ENCODE data around the gene MCUR1.
"Not testable (repeated sequence)": the region's sequence is repeated elsewhere in the genome, so short reads cannot be mapped to it uniquely, and the experiment has no call there.

Gene MCUR1, protein sequence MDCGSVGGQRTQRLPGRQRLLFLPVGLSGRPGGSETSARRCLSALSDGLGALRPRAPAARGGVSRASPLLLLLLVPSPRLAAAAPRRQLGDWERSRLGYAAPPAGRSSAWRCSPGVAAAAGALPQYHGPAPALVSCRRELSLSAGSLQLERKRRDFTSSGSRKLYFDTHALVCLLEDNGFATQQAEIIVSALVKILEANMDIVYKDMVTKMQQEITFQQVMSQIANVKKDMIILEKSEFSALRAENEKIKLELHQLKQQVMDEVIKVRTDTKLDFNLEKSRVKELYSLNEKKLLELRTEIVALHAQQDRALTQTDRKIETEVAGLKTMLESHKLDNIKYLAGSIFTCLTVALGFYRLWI

DNA sequence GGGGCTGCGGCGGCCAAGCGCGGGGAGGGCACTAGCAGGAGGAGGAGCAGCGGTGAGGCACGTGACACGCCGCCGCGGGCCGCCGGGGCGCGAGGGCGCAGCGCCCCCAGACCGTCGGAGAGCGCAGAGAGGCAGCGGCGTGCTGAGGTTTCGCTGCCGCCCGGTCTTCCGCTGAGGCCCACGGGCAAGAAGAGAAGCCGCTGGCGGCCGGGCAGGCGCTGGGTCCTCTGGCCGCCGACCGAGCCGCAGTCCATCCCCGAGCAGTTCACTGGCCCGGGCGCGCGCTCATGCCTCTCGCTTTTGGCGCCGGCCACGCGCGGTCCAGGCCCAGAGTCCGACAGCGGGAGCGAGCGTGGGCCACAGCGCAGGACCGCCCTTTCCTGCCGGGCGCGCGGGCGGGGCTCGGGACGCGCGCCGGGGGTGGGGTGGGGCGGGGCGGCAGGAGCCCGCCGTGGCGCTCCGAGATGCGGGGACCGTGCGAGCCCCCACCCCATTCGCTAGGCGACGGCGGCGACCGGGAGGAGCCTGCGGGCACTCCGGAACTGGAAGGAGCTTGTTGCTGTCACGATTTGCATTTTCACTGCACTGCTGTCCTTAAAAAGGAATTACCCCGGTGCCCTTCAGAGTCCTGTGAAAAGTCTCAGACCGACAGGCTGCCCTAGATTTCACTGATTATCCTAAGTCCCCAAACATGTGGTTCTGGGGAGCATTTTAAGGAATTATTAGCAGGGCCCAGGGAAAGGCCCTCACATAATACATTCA lies at the start of gene MCUR1:
Gene MCUR1 (minus strand): TSS at position 382 of the 762 bp plus-strand sequence. CDS start 128 bp downstream, at position 254.
- peak; percentile 61 to 84 (median 74) for DNase-seq

DNA sequence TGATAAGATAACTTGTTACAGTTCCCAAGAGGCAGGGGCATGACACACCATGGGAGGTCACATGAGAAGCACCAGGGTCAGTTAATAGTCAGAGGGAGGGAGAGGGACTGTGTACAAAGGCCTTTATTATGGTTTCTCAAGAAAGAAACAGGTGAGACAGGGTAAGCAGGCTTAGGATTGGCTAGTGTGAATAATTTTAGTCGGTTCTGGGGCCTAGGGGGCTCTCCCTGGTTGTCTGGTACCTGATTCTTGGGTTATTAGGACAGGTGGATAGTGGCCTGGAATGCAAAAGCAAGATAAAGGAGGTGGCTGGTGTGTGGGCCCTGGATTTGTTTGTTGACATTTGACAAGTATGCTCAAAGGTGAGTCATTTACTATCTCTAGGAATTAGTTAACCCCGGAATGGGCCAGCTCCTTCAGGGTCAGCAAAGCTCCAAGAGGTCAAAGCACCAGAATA lies 49.4 kb upstream of the MCUR1 start:
- no peak for DNase-seq

DNA sequence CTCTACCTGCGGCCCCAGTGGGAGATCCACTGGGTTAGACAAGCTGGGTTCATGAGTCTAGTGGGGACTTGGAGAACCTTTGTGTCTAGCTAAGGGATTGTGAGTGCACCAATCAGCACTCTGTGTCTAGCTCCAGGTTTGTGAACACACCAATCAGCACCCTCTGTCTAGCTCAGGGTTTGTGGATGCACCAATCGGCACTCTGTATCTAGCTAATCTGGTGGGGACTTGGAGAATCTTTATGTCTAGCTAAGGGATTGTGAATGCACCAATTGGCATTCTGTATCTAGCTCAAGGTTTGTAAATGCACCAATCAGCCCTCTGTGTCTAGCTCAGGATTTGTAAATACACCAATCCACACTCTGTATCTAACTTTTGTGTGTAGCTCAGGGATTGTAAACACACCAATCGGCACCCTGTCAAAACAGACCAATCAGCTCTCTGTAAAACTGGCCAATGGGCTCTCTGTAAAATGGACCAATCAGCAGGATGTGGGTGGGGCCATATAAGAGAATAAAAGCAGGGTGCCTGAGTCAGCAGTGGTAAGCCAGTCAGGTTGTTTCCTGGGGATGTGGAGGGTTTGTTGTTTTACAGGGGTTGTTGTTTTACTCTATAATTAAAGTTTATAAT lies 46.3 kb upstream of the MCUR1 start:
- not testable (repeated sequence) for DNase-seq

DNA sequence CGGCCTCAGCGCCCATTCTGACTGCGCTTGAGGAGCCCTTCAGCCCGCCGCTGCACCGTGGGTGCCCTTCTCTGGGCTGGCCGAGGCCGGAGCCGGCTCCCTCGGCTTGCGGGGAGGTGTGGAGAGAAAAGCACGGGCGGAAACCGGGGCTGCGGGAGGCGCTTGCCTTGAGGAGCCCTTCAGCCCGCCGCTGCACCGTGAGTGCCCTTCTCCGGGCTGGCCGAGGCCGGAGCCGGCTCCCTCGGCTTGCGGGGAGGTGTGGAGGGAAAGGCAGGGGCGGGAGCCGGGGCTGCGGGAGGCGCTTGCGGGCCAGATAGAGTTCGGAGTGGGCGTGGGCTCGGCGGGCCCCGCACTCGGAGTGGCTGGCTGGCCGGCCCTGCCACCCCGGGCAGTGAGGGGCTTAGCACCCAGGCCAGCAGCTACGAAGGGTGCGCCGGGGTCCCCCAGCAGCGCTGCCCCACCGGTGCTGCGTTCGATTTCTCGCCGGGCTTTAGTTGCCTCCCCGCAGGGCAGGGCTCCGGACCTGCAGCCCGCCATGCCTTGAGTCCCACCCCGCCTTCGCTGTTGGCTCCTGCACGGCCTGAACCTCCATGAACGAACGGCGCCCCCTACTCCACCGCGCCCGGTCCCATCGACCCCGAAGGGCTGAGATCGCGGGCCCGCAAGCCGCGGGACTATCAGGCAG lies 45.7 kb upstream of the MCUR1 start:
- no peak for DNase-seq

DNA sequence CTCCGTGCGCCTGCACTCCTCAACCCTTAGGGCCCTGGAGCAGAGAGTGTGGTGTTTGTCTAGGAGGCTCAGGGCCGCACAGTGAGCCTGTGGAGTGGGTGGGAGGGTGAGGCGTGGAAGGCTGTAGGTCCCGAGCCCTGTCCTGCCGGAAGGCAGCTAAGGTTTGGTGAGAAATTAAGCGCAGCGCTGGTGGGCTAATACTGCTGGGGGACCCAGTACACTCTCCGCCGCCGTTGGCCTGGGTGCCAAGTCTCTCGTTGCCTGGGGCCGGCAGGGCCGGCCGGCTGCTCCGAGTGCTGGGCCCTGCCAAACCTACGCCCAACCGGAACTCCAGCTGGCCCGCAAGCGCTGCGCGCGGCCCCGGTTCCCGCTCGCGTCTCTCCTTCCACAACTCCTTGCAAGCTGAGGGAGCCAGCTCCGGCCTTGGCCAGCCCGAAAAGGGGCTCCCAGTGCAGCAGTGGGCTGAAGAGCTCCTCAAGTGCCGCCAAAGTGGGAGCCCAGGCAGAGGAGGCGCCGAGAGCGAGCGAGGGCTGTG lies 40.4 kb upstream of the MCUR1 start:
- no peak for DNase-seq

DNA sequence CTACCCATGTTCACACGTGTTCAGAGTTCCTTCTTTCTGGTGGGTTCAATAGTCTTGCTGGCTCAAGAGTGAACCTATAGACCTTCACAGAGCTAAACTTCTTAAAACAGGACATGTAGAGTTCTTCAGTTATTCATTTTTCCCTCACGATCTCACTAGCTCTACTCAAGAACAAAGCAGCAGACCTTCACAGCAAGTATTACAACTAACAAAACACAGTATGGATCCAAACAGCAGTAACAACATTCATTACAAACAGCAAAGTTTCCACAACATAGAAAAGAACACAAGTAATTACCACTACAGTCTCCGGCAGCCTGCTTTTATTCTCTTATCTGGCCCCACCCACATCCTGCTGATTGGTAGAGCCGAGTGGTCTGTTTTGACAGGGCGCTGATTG lies 39.5 kb upstream of the MCUR1 start:
- no peak for DNase-seq

DNA sequence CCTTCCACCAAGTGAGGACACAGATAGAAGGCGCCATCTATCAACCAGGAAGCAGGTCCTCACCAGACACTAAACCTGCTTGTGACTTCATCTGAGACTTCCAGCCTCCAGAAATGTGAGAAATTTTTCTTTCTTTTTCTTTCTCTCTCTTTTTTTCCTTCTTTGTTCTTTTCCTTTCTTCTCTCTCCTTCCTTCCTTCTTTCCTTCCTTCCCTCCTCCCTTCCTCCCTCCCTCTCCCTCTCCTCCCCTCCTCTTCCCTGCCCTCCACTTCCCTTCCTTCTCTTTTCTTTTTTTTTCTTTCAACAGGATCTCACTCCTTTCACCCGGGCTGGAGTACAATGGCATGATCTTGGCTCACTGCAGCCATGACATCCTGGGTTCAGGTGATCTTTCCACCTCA lies 37.4 kb upstream of the MCUR1 start:
- no peak for DNase-seq

DNA sequence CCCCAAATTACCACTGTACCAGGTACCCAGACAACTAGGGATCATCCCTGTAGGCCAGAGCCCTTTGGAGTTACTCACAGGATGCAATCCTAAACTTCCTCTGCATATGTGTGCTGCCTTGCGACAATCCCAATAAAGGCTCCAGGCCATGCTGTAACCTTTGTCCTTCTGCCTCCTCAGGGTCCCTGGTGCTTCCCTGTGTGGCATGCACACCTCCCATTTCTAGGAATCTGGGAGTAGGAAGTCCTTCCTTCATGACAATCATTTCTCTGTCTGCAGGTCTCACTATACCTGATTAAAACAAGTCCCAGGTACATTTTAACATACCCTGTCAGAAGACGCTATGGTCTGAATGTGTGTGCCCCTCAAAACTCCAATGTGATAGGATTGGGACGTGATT lies 37.0 kb upstream of the MCUR1 start:
- no peak for DNase-seq

DNA sequence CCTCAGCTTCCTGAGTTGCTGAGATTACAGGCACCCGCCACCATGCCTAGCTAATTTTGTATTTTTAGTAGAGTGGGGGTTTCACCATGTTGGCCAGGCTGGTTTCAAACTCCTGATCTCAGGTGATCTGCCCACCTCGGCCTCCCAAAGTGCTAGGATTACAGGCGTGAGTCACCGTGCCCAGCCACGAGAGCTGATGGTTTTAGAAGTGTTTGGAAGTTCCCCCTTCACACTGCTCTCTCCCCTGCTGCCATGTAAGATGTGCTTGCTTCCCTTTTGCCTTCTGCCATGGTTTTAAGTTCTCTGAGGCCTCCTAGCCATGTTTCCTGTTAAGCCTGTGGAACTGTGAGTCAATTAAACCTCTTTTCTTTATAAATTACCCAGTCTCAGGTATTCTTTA lies 36.3 kb upstream of the MCUR1 start:
- DNase-seq, result not testable (repeated sequence)

DNA sequence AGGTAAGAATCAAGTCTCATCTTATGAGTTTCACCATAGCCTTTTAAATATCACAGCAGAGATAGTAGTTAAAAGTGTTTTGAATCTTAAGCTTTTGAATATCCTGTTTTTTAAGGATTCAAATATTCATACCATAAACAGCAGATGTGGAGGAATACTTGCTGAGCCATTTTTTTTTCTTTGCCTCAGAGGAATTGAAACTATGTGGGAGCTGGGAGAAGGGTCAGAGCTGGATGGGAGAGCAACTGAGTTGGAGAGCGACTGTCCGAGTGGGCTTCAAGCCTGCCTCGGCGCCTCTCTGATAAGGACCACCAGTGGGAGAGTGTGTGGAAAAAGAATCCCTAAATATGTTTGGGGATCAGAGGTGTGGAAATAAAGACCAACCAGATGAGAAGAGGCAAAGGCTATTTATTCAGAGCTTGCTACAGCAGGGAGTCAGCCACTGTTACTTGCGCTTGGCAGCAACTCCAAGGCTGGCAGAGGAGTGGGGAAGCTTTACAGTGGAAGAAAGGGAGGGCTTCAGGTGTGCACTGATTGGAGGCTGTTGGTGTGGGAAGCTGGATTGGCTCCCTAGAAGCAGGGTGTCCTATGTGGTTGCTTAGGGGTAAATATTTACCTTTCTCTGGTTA lies 34.3 kb upstream of the MCUR1 start:
- no peak for DNase-seq

DNA sequence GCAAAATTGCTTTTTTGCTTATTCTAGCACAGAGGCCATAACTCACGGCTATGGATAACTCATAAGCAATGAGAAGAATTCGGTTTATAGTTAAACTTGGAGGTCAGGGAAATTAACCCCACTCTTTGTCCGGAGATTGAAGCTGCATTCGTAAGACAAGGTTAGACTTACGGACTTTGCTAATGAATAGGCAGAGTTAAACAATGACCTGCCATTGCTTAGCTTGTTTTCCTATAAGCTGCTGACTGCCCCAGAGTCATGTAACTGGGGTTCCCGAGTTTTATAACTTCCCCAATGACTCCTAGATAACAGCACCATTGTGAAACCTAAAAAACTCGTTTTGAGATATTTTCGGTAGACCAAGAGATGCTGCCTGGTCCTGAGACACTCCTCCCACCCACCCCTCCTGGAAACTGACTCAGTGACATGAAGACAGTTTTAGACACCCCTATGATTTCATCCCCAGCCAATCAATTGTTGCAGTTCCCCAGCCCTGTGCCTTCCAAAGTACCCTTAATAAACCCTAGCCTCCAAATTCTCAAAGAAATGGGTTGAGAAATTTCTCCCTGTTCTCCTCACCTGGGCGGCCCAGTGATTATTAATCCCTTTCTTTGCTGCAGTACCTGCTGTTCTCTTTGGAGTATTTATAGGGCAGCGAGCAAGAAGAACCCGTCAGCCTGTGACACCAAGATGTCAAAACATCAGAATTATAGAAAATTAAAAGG lies 33.1 kb upstream of the MCUR1 start:
- no peak for DNase-seq

DNA sequence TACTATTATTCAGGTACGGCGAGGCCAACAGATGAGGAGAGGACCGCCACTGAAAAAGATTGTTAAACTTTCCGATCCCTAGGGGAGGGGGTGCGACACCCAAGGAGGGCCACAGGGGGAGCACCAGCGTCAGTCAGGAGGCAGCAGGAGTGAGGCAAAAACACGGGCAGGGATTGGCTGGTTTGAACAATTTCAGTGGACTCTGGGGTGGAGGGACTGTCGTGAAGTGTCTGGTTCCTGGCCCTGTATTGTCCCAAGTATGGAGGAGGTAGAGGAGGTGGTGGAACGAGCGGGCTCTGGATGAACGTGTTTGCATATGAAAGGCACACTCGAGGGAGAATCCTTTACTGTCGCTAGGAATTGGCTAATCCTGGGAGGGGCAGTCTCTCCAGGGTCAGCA lies 32.5 kb upstream of the MCUR1 start:
- DNase-seq, result no peak

DNA sequence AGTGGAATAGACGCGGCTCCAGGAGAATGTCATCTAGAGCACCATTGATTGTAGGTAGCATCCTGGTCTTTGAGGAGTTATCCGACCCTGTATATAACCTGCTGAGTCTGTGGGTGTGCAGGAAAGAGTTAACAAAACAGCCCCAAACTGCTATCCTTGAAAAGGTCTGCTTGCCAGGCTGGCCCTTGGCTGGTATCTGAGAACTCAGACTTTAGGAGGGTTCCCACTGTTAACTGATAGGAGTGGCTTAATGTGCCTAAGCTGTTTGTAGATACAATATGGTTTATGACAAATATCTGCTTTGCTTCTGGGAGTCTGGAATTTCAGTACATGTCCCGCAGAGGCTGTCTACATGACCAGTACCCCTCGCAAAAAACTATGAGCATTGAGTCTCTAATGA lies 27.6 kb upstream of the MCUR1 start:
- DNase-seq, result no peak

DNA sequence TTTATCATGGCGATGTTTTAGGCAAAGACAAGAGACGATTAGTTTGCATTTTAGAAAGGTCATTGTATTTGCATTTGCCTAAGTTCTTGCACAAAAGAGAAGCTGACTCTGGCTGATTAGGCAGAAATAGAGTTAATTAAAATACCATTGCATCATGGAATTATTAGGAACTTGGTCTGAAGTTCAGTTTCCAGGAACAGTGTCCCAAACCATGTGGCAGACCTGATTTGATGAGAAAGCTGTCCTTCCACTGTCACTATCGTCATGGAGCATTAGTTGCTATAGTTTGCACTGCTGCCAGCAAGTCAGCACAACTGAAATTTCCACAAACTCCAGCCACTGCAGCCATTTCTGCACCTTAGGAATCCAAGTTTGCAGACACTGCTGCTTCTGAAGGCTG lies 24.3 kb upstream of the MCUR1 start:
- DNase-seq, result no peak

DNA sequence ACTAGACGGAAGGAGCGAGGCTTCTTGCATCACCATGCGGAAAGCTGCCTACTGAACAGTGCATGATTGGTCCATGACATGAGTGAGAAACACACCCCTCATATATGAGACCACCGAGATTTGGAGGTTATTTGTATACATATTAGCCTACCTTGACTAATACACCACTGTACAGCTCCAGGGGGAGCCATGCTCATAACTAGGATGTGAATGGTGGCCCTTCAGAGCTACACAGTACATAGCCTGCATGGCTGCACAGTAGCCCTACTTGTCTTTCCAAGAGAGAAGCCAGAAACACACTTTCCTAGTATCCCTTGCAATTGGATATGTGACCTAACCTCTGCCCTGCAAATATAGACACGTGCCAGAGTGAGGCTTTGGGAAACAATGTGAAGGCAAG lies 21.8 kb upstream of the MCUR1 start:
- no peak for DNase-seq

DNA sequence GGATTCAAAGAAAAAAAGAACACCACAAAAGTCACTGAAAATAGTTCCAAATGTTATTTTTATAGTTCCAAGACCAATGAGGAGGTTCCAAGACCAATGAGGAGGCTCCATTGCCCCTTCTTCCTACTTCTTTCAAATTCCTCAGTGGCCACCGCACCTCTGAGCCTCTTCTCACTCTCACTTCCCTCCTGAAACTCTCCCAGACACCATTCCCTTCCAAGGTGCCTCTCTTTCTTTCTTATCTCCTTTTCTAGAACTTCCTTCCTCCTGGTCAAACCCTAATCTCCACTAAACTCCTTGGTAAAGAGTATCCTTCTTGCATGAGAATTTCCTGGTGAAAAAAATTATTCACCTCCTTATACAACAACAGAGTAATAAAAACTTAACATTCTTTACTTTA lies 20.4 kb upstream of the MCUR1 start:
- no peak for DNase-seq

DNA sequence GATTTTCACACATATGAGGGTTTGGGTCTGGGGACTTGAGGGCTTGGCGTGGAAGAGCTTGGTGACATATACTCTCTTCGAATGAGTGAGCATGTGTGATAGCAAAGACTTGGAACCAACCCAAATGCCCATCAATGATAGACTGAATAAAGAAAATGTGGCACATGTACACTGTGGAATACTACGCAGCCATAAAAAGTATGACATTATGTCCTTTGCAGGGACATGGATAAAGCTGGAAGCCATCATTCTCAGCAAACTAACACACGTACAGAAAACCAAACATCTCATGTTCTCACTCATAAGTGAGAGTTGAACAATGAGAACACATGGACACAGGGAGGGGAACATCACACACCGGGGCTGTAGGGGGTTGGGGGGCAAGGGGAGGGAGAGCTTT lies 19.7 kb upstream of the MCUR1 start:
- DNase-seq, result not testable (repeated sequence)

DNA sequence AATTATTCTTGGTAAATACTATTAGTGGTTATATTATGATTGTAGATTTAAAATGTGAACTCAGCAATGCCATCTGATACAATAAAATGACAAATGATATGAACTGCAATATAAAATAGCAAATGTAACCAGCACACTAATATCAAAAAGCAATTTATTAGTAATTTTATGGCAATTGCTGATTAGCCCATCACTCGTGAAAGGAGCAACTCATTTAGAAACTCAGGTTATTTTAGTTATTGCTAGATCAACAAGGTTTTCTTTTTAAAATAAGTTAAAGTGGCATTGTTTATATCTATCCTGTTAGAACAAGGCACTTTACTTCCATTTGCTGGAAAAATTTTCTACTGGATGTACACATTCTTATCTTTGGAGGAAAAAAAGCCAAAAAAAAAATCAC lies 18.4 kb upstream of the MCUR1 start:
- DNase-seq, result no peak

DNA sequence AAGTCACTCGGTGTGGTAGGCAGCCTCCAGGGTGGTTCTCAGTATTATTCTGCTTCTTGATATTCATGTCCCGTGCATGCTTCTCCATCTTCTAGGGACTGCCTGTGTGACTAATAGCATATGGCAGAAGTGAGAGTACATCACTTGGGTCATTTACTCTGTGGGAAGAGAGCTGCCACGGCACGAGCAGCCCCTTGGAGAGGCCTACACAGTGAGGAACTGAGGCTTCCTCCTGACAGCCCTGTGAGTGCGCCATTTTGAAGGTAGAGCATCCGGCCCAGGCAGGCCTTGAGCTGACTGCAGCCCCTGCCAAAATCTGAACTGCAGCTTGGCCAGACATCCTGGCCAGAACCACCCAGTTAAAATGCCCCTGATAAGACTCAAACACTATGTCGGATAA lies 17.3 kb upstream of the MCUR1 start:
- no peak for DNase-seq

DNA sequence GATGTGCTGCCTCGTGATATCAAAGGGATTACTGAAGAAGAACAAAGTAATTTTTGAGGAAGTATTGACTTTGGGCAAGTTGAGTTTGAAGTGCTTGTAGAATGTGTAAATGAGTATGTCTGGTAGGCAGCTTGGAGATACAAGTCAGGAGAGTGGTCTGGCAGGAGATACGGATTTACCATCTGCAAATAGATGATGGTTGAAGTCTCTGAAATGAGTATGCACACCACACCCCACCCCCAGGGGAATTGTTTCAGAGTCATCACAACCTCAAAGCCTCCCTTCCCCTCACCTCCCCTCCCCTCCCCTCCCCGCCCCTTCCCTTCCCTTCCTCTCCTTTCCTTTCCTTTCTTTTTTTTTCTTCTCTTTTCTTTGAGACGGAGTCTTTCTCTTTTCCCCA lies 16.4 kb upstream of the MCUR1 start:
- no peak for DNase-seq

DNA sequence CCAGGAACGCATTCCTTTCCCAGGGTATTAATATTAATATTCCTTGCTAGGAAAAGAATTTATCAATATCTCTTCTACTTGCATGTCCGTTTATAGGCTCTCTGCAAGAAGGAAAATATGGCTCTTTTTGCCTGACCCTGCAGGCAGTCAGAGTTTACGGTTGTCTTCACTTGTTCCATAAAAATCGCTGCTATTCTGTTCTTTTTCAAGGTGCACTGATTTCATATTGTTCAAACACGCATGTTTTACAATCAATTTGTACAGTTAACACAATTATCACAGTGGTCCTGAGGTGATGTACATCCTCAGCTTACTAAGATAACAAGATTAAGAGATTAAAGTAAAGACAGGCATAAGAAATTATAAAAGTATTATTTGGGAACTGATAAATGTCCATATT lies 15.1 kb upstream of the MCUR1 start:
- DNase-seq, result not testable (repeated sequence)
